PC-3 (cell line): Measurements from ENCODE around the gene FBXO42. TPM values are rescaled to one million over a fixed set of nuclear protein-coding genes. Genes with fewer than 3 reads are reported as not detected.

Experiments used
- ATAC-seq: fragments of 200-7000 bp; cut with Tn5 transposase; 2 replicates; pipeline ENCODE4 v1.9.1; 2020; ENCODE audit warnings: mild to moderate bottlenecking, moderate library complexity
- BruUV-seq: library from RNA; stranded (reverse); fragments of 400-500 nt; replicated peaks from 2 replicates; lab custom pipeline; 2021; lab: Mats Ljungman, UMichigan
- CTCF ChIA-PET: fragments of 300-600 bp; sonication (Branson Sonifier 250); formaldehyde crosslinking; loops from one replicate; lab custom pipeline; 2022; ENCODE audit warnings: antibody characterized with exemption; lab: Charles Lee
- POLR2A ChIA-PET: fragments of 300-600 bp; sonication (Branson Sonifier 250); formaldehyde crosslinking; loops from one replicate; lab custom pipeline; 2022; ENCODE audit warnings: antibody characterized with exemption; ENCODE audit not compliant: unreplicated experiment; lab: Charles Lee
- DNase-seq: peaks from one replicate; pipeline ENCODE4 v3.0.0-alpha.2; 2015
- H2AFZ ChIP-seq: fragments of 300-600 bp; sonication (generic); 2 replicates; pipeline ENCODE4 v1.6.0; 2016; ENCODE audit warnings: antibody characterized with exemption, low read length
- H3F3A ChIP-seq: fragments of 300-600 bp; sonication (generic); one replicate; pipeline ENCODE4 v1.6.0; 2017; ENCODE audit warnings: antibody characterized with exemption, low read length, control low read depth, mild to moderate bottlenecking; ENCODE audit not compliant: unreplicated experiment
- H3K27ac ChIP-seq: fragments of 300-600 bp; sonication (generic); 2 replicates; pipeline ENCODE4 v1.5.1; 2016; ENCODE audit warnings: mild to moderate bottlenecking, low read length
- H3K27me3 ChIP-seq: fragments of 300-600 bp; sonication (generic); 2 replicates; pipeline ENCODE4 v1.6.1; 2016; ENCODE audit warnings: low read length, mixed read lengths
- H3K36me3 ChIP-seq: fragments of 300-600 bp; sonication (generic); 2 replicates; pipeline ENCODE4 v1.6.1; 2016; ENCODE audit warnings: low read depth, mixed run types, low read length, mixed read lengths
- H3K4me1 ChIP-seq: fragments of 300-600 bp; sonication (generic); 2 replicates; pipeline ENCODE4 v1.5.1; 2016; ENCODE audit warnings: low read length; ENCODE audit not compliant: insufficient read depth
- H3K4me2 ChIP-seq: fragments of 300-600 bp; sonication (generic); 2 replicates; pipeline ENCODE4 v1.6.0; 2016; ENCODE audit warnings: low read length
- H3K4me3 ChIP-seq: fragments of 300-600 bp; sonication (generic); 2 replicates; pipeline ENCODE4 v1.5.1; 2016; ENCODE audit warnings: mild to moderate bottlenecking, low read length, mixed read lengths
- H3K79me2 ChIP-seq: fragments of 300-600 bp; sonication (generic); 2 replicates; pipeline ENCODE4 v1.6.1; 2017; ENCODE audit warnings: low read length, mixed read lengths
- H3K9ac ChIP-seq: fragments of 300-600 bp; sonication (generic); 2 replicates; pipeline ENCODE4 v1.6.0; 2016; ENCODE audit warnings: mild to moderate bottlenecking, low read length
- H3K9me2 ChIP-seq: fragments of 300-600 bp; sonication (generic); replicated peaks from 2 replicates; pipeline ENCODE4 v1.6.1; 2016; ENCODE audit warnings: mixed run types, low read length, mixed read lengths
- H3K9me3 ChIP-seq: fragments of 300-600 bp; sonication (generic); 2 replicates; pipeline ENCODE4 v1.6.1; 2016; ENCODE audit warnings: low read length, mixed read lengths
- H4K20me1 ChIP-seq: fragments of 300-600 bp; sonication (generic); 2 replicates; pipeline ENCODE4 v1.6.1; 2016; ENCODE audit warnings: low read length, mixed read lengths
- CTCF ChIP-seq: fragments of 300-600 bp; sonication (generic); conservative IDR thresholded peaks from 2 replicates; pipeline ENCODE4 v1.5.1; 2017; ENCODE audit warnings: antibody characterized with exemption, low read depth, mild to moderate bottlenecking, low read length
- EZH2 ChIP-seq: fragments of 300-600 bp; sonication (generic); IDR thresholded peaks from one replicate; pipeline ENCODE4 v1.6.1; 2017; ENCODE audit warnings: antibody characterized with exemption, mild to moderate bottlenecking, low read length; ENCODE audit not compliant: unreplicated experiment
- EZH2phosphoT487 ChIP-seq: fragments of 300-600 bp; sonication (generic); IDR thresholded peaks from 2 replicates; pipeline ENCODE4 v1.6.1; 2018; ENCODE audit warnings: mild to moderate bottlenecking, antibody characterized with exemption, low read length, borderline replicate concordance
- intact Hi-C: fragments of 100-400 bp; cut with micrococcal nuclease; formaldehyde crosslinking; loops from 2 replicates; pipeline ENCODE4 v1.9.0; 2023
- total RNA-seq: library from RNA; depleted of rRNA; stranded (reverse); fragments of >200 nt; gene quantifications from 2 replicates; pipeline ENCODE4 v1.2.3, GENCODE V29; 2014

Gene FBXO42
- total RNA-seq, 1 experiment from 2014 or later, result 16.0 TPM

- Histone ChIP-seq H3K9me3 (no peaks in the 10 kb centered on the region), H3K4me3 (no peak overlapping the region), H3K9ac (no peak overlapping the region), H3K36me3 (peaks cover 11% of the 10 kb centered on the region), H3K27me3 (no peaks in the 10 kb centered on the region), H3F3A (no peaks in the 10 kb centered on the region), H2AFZ (no peak overlapping the region), H3K79me2 (peaks cover 30% of the 10 kb centered on the region), H3K4me2 (no peak overlapping the region), H3K27ac (no peak overlapping the region), H3K9me2 (no peaks in the 10 kb centered on the region), H3K4me1 (no peaks in the 10 kb centered on the region), H4K20me1 (no peaks in the 10 kb centered on the region)
- DNase-seq (no peak), ATAC-seq (no peak)
- intact Hi-C loops, result no loop called here
- POLR2A ChIA-PET, result no interaction called here
- BruUV-seq, result no TSS peak
- TF ChIP-seq EZH2, result no peak
- TF ChIP-seq EZH2phosphoT487, result no peak
- no peak for TF ChIP-seq CTCF
- CTCF ChIA-PET, result no interaction called here
Observed at GRCh38 chr1:16315437-16315836, 36.8 kb downstream of the FBXO42 start.

- ATAC-seq, result no peak
- no peak overlapping the region for H3K9ac ChIP-seq
- intact Hi-C loops, result no loop called here
Observed at GRCh38 chr1:16307222-16307621, 45.1 kb downstream of the FBXO42 start.

More at GRCh38 chr1:16307222-16307621, 45.1 kb downstream of the FBXO42 start:
- Histone ChIP-seq H3K4me1 (no peaks in the 10 kb centered on the region), H3K79me2 (no peaks in the 10 kb centered on the region), H3F3A (no peaks in the 10 kb centered on the region), H3K4me3 (no peak overlapping the region), H4K20me1 (no peaks in the 10 kb centered on the region), H3K36me3 (peaks cover 29% of the 10 kb centered on the region), H2AFZ (no peak overlapping the region), H3K27ac (no peak overlapping the region), H3K4me2 (no peak overlapping the region), H3K9me2 (no peaks in the 10 kb centered on the region), H3K9me3 (peaks cover 7% of the 10 kb centered on the region; the same call in 1 of the 2 replicates), H3K27me3 (no peaks in the 10 kb centered on the region)
- no peak for DNase-seq
- ChIA-PET POLR2A (no interaction called here), CTCF (no interaction called here)
- no TSS peak for BruUV-seq
- TF ChIP-seq EZH2phosphoT487, result no peak
- no peak for TF ChIP-seq EZH2
- TF ChIP-seq CTCF, result no peak
